WI38 (cell line): ENCODE data around the gene MAT1A.

ENCODE experiments used
- H3K4me3 ChIP-seq: 2 replicates; pipeline ENCODE4 v1.5.1; 2011; ENCODE audit warnings: low read depth, mild to moderate bottlenecking, control low read depth, low read length
- TF ChIP-seq, protein P1 (sequence below): IDR thresholded peaks from 2 replicates; pipeline ENCODE4 v1.5.1; 2012; ENCODE audit warnings: low read depth, mild to moderate bottlenecking, control low read depth, low read length

Gene MAT1A

DNA sequence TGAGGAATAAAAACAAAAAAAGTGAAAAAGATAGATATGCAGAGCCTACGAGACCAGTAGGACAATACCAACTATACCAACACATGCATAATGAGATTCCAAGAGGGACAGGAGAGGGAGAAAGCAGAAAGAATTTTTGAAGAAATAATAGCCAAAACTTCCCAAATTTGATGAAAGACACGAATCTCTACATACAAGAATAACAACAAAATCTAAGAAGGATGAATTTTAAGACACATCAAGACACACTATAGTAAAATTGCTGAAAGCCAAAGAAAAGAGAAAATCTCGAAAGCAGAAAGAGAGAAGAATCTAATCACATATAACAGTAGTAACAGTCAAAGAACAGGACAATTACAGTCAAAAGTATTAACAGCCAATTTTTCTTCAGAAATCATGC is 7.5 kb upstream of the MAT1A start:
- no peak overlapping the region for H3K4me3 ChIP-seq
- TF ChIP-seq, protein P1, sequence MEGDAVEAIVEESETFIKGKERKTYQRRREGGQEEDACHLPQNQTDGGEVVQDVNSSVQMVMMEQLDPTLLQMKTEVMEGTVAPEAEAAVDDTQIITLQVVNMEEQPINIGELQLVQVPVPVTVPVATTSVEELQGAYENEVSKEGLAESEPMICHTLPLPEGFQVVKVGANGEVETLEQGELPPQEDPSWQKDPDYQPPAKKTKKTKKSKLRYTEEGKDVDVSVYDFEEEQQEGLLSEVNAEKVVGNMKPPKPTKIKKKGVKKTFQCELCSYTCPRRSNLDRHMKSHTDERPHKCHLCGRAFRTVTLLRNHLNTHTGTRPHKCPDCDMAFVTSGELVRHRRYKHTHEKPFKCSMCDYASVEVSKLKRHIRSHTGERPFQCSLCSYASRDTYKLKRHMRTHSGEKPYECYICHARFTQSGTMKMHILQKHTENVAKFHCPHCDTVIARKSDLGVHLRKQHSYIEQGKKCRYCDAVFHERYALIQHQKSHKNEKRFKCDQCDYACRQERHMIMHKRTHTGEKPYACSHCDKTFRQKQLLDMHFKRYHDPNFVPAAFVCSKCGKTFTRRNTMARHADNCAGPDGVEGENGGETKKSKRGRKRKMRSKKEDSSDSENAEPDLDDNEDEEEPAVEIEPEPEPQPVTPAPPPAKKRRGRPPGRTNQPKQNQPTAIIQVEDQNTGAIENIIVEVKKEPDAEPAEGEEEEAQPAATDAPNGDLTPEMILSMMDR = no peak

DNA sequence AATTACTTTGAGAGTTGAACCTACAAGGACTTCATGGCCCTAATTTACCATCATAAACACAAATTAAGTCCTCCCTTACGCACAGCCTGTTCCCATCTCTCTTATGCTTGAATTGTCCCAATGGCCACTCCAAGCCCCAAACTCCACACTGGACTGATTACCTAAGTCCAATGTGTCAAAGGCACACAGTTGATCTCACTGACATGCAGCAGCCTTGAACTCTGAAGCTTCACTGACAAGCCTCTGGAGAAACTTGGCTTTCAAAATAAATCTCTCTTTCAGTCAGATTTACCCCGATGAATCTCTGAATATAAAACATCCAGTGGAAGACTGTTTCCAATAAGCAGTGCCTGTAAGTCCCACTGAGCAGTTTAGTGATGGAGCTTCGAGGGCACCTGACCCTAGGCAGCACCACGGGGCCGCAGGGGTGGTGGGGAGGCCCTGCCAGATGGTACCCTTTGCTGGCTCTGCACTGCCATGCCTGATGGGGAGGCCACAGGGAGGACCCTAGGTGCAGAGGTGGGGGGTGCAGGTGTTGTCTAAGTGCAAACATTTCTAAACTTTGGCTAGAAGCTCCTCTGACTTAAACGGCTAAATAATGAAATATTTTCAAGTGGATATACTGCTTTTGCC is 3.3 kb upstream of the MAT1A start:
- TF ChIP-seq, protein P1 = no peak
- no peak overlapping the region for H3K4me3 ChIP-seq

DNA sequence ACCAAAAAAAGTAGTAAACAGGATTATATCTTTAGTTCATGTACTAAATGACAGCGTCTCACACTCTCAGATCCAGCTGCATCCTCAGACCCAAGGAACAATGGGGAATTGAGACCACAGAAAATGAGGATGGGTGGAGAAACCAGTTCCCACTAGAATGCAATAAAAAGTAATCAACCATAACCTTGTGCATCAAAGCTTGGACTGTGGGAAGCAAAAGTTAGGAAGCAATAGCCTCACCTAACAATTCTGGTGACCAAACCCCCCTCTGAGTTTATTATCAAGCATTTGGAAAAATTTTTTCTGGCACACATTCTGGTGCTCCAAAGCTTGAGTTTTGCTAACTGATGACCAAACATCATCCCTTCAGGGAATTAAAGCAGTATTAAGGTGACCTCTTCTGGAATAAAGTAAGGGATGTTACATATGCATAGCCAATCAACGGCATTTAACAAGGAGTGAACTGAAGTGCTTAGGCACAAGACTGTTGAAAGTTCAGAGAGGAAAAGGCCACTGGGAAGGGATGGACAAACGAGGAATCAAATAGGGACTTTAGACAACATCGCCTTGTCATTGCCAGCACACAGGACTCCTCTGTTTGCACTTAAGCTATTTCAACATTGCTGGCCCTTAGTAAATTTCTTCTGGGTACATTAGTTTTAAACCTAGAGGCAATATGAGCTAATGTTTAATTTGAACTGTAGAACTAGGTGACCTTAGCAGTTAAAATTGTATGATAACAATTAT is 1.2 kb upstream of the MAT1A start:
- no peak overlapping the region for H3K4me3 ChIP-seq
- TF ChIP-seq, protein P1 = no peak

DNA sequence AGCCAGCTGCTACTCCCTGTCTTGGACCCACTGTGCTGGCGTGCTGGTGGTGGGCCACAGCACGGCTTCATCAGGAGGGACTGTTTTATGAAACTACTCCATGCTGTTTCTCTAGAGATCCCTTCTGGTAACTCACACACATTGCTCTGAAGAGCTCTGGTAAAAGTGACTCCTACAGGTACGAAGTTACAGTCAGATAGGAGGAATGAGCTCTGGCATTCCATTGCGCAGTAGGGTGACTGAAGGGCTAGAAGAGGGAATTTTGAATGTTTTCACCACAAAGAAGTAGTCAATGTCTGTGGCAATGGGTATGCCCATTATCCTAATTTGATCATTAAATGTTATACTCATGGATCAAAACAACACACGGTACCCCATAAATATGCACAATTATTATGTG is 609 bp downstream of the MAT1A start:
- no peak overlapping the region for H3K4me3 ChIP-seq
- TF ChIP-seq, protein P1 = no peak

DNA sequence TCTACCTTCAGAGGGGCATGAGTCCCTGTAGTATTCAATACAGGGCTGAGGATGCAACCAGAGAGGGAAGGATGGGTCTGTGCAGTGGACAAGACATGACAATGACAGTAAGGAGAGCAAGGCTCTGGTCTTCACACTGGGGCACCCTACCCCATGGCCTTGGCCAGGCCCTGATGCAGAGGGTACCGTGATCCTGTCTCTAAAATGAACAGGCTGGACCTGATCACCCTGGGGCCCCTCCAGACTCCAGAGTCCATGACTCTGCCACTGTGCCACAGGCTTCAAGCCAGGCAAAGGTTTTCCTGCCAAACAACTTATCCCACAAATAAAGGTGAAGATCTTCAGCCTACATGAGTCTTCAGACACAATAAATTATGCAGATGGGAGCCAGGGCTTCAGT is 4.9 kb downstream of the MAT1A start:
- TF ChIP-seq, protein P1 = no peak
- H3K4me3 ChIP-seq = no peak overlapping the region

DNA sequence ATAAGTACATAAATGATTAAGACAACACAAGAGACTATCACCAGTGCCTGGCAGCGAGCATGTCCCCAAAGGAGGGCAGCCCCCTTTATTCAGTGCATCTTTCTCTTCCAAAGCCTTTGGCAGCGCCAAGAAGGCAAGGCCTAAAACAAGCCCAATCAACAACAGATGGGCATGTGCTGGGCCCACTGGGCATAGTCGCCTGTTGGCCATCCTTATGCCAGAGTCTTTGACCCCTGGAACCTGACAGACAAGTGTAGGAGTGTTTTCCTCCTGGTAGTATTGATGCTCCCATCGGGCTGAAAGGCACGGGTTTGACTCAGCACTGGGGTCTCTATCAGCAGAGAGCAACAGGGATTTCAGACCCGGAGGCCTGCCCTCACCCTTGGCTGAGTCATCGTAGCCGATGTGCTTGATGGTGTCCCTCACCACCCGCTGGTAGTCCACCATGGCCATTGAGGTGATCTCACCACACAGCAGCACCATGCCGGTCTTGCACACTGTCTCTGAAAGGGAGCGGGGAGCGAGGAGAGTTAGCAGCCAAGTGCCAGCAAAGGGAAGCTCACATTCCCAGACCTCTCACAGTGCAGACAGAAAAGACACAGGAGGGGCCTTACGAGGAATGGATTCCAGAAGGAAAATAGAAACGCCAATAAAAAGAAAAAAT is 5.8 kb downstream of the MAT1A start:
- no peak overlapping the region for H3K4me3 ChIP-seq
- TF ChIP-seq, protein P1 = no peak

DNA sequence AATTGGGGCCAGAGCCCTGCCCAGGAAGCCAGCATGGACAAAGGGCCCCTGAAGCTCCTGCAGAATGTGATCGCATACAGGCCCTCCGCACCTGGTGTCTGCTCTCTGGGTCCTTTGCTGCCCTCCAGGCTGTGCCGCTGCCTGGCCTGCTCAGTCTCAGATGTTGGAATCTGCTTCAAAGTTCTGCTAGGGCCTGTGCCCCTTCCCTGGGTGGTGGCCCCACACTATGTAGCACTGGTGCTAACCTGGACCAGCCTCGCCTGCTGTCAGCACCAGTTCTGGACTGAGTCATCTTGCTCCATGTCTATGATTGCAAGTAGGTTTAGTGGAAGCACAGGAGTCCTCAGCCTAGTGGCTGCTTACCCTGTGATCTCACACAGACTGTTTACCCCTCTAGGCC is 6.3 kb downstream of the MAT1A start:
- TF ChIP-seq, protein P1 = no peak
- no peak overlapping the region for H3K4me3 ChIP-seq
